Measurements from ENCODE around the gene APBA2.

GRCh38 chr15:28950916-28951315 is 65.1 kb downstream of the APBA2 start:
- TF ChIP-seq CTCF (IDR thresholded peaks at IDR 0.05) (no peak), POLR2A (IDR thresholded peaks at IDR 0.05) (no peak)
